Neural cell (in vitro differentiated cells): ENCODE measurements around the gene RAD9A. TPM values are rescaled to one million over a fixed set of nuclear protein-coding genes. Genes with fewer than 3 reads are reported as not detected.

ENCODE experiments used
- H2AFZ ChIP-seq: fragments of 200-600, 300-800 bp; sonication (generic), shearing (Covaris generic); 2 replicates; pipeline ENCODE4 v1.6.0; 2014; ENCODE audit warnings: low read depth, mild to moderate bottlenecking, antibody characterized with exemption, low read length, moderate library complexity
- H3F3A ChIP-seq: fragments of 200-600 bp; shearing (Covaris generic); 2 replicates; pipeline ENCODE4 v1.6.1; 2016; ENCODE audit warnings: mild to moderate bottlenecking, moderate library complexity, mixed read lengths, antibody characterized with exemption, low read length; ENCODE audit not compliant: insufficient read depth, poor library complexity, severe bottlenecking
- H3K27ac ChIP-seq: fragments of 200-600, 300-800 bp; sonication (generic), shearing (Covaris generic); 2 replicates; pipeline ENCODE4 v1.5.1; 2014; ENCODE audit warnings: mild to moderate bottlenecking, low read length, moderate library complexity
- H3K27me3 ChIP-seq: fragments of 300-800, 200-600 bp; sonication (generic), shearing (Covaris generic); 2 replicates; pipeline ENCODE4 v1.6.0; 2014; ENCODE audit warnings: mild to moderate bottlenecking, low read depth, low read length, moderate library complexity; ENCODE audit not compliant: insufficient read depth
- H3K36me3 ChIP-seq: fragments of 300-800, 200-600 bp; sonication (generic), shearing (Covaris generic); 2 replicates; pipeline ENCODE4 v1.5.1; 2014; ENCODE audit warnings: mild to moderate bottlenecking, antibody characterized with exemption, low read length, moderate library complexity; ENCODE audit not compliant: insufficient read depth
- H3K4me2 ChIP-seq: fragments of 300-800, 200-600 bp; sonication (generic), shearing (Covaris generic); 2 replicates; pipeline ENCODE4 v1.6.0; 2014; ENCODE audit warnings: mild to moderate bottlenecking, low read length
- H3K4me3 ChIP-seq: fragments of 300-800, 200-600 bp; sonication (generic), shearing (Covaris generic); 2 replicates; pipeline ENCODE4 v1.5.1; 2014; ENCODE audit warnings: mild to moderate bottlenecking, low read length, moderate library complexity
- H3K79me2 ChIP-seq: fragments of 200-600 bp; shearing (Covaris generic); replicated peaks from 2 replicates; pipeline ENCODE4 v1.6.0; 2014; ENCODE audit warnings: mild to moderate bottlenecking, low read length, moderate library complexity; ENCODE audit not compliant: insufficient read depth
- H3K9ac ChIP-seq: fragments of 300-800, 200-600 bp; sonication (generic), shearing (Covaris generic); 2 replicates; pipeline ENCODE4 v1.6.1; 2016; ENCODE audit warnings: mild to moderate bottlenecking, low read length, mixed read lengths
- H3K9me2 ChIP-seq: fragments of 200-600 bp; shearing (Covaris generic); 2 replicates; pipeline ENCODE4 v1.6.1; 2016; ENCODE audit warnings: mild to moderate bottlenecking, low read length, mixed read lengths; ENCODE audit not compliant: insufficient read depth
- H3K9me3 ChIP-seq: fragments of 200-600, 300-800 bp; sonication (generic), shearing (Covaris generic); 2 replicates; pipeline ENCODE4 v1.6.1; 2016; ENCODE audit warnings: mild to moderate bottlenecking, mixed run types, low read length, moderate library complexity, mixed read lengths
- H4K20me1 ChIP-seq: fragments of 200-600 bp; shearing (Covaris generic); 2 replicates; pipeline ENCODE4 v1.6.1; 2016; ENCODE audit warnings: mild to moderate bottlenecking, mixed run types; ENCODE audit not compliant: insufficient read depth
- EP300 ChIP-seq: fragments of 450-650 bp; conservative IDR thresholded peaks from 2 replicates; pipeline ENCODE4 v1.6.1; 2014; ENCODE audit warnings: antibody characterized with exemption, mild to moderate bottlenecking, moderate library complexity; ENCODE audit not compliant: poor library complexity, severe bottlenecking
- EZH2 ChIP-seq: fragments of 200-600, 300-800 bp; shearing (Covaris generic), sonication (generic); IDR thresholded peaks from 2 replicates; pipeline ENCODE4 v1.6.1; 2014; ENCODE audit warnings: antibody characterized with exemption, low read length, borderline replicate concordance, mild to moderate bottlenecking; ENCODE audit not compliant: insufficient read depth, poor library complexity, severe bottlenecking
- MXI1 ChIP-seq: fragments of 450-650 bp; conservative IDR thresholded peaks from 2 replicates; pipeline ENCODE4 v1.6.1; 2014; ENCODE audit warnings: antibody characterized with exemption, mild to moderate bottlenecking; ENCODE audit not compliant: poor library complexity, severe bottlenecking
- POLR2AphosphoS5 ChIP-seq: IDR thresholded peaks from 2 replicates; pipeline ENCODE4 v1.6.1; 2012
- RAD21 ChIP-seq: fragments of 450-650 bp; conservative IDR thresholded peaks from 2 replicates; pipeline ENCODE4 v1.6.1; 2014; ENCODE audit warnings: antibody characterized with exemption, mild to moderate bottlenecking, moderate library complexity
- REST ChIP-seq: IDR thresholded peaks from 2 replicates; pipeline ENCODE4 v1.6.1; 2012; ENCODE audit warnings: borderline replicate concordance
- SMC3 ChIP-seq: fragments of 450-650 bp; conservative IDR thresholded peaks from 2 replicates; pipeline ENCODE4 v1.6.1; 2014; ENCODE audit warnings: antibody characterized with exemption, mild to moderate bottlenecking, moderate library complexity; ENCODE audit not compliant: poor library complexity
- TAF1 ChIP-seq: IDR thresholded peaks from 2 replicates; pipeline ENCODE4 v1.6.1; 2012; ENCODE audit warnings: low read depth
- polyA plus RNA-seq: library from polyadenylated mRNA; depleted of rRNA; stranded (reverse); fragments of >200 nt; gene quantifications from 2 replicates; pipeline ENCODE4 v1.2.3, GENCODE V29; 2014
- TF ChIP-seq, protein P1 (sequence below): fragments of 450-650 bp; IDR thresholded peaks from 2 replicates; pipeline ENCODE4 v1.5.1; 2014; ENCODE audit warnings: antibody characterized with exemption, mild to moderate bottlenecking, moderate library complexity; ENCODE audit not compliant: poor library complexity, severe bottlenecking

The RAD9A gene
- polyA plus RNA-seq, 1 donor from 2014 or later, result 59.6 TPM

GRCh38 chr11:67355023-67355793 is 36.6 kb upstream of the RAD9A start:
- Histone ChIP-seq H3K9ac (no peak overlapping the region), H4K20me1 (no peaks in the 10 kb centered on the region), H3K9me3 (no peaks in the 10 kb centered on the region), H3K4me2 (no peak overlapping the region), H2AFZ (no peak overlapping the region), H3K27ac (no peak overlapping the region), H3K79me2 (no peaks in the 10 kb centered on the region), H3K4me3 (no peak overlapping the region), H3F3A (no peaks in the 10 kb centered on the region), H3K27me3 (no peaks in the 10 kb centered on the region), H3K9me2 (no peaks in the 10 kb centered on the region), H3K36me3 (no peaks in the 10 kb centered on the region)
- TF ChIP-seq, protein P1, sequence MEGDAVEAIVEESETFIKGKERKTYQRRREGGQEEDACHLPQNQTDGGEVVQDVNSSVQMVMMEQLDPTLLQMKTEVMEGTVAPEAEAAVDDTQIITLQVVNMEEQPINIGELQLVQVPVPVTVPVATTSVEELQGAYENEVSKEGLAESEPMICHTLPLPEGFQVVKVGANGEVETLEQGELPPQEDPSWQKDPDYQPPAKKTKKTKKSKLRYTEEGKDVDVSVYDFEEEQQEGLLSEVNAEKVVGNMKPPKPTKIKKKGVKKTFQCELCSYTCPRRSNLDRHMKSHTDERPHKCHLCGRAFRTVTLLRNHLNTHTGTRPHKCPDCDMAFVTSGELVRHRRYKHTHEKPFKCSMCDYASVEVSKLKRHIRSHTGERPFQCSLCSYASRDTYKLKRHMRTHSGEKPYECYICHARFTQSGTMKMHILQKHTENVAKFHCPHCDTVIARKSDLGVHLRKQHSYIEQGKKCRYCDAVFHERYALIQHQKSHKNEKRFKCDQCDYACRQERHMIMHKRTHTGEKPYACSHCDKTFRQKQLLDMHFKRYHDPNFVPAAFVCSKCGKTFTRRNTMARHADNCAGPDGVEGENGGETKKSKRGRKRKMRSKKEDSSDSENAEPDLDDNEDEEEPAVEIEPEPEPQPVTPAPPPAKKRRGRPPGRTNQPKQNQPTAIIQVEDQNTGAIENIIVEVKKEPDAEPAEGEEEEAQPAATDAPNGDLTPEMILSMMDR, result no peak
- no peak for TF ChIP-seq EP300
- no peak for TF ChIP-seq REST
- TF ChIP-seq MXI1, result no peak
- no peak for TF ChIP-seq RAD21

DNA sequence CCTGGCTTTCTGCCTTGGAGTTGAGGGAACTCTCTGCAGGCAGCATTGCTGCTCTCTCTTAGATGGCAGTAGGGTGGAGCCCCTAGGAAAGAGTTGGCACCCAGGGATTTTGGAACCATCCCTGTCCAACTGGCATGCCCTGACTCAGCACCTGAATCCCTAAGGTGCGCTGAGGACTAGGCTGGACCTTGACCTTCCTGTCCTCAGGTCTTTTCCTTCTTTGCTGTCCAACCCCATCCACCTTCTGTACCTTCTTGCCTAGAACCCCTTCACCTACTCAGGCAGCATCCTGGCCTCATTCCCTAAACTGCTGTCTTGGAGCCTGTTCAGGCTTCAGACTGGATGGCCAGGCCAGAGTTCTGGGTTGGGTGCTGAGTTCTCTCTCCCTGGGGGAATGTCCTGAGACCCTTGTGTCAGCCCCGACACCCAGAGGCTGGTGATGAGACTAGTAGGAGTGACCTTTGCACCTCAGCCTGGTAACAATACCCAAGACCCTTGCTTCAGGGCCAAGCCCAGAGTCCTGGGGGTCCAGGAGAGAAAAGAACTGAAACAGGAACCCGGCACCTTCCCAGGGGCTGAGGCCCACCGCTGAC is 35.9 kb upstream of the RAD9A start:
- Histone ChIP-seq H3K27ac (no peak overlapping the region), H3K9ac (no peak overlapping the region)

More for the DNA sequence above, 35.9 kb upstream of the RAD9A start:
- no peak overlapping the region for H3K4me2 ChIP-seq
- H3K4me3 ChIP-seq, result no peak overlapping the region
- no peaks in the 10 kb centered on the region for H3K36me3 ChIP-seq
- no peak overlapping the region for H2AFZ ChIP-seq
- H3K27me3 ChIP-seq, result no peaks in the 10 kb centered on the region
- H4K20me1 ChIP-seq, result no peaks in the 10 kb centered on the region
- no peaks in the 10 kb centered on the region for H3K9me2 ChIP-seq
- no peaks in the 10 kb centered on the region for H3K79me2 ChIP-seq
- no peaks in the 10 kb centered on the region for H3K9me3 ChIP-seq
- H3F3A ChIP-seq, result no peaks in the 10 kb centered on the region
- no peak for TF ChIP-seq TAF1
- TF ChIP-seq, protein P1, result no peak
- no peak for TF ChIP-seq POLR2AphosphoS5
- TF ChIP-seq REST, result no peak
- no peak for TF ChIP-seq RAD21
- no peak for TF ChIP-seq SMC3
- no peak for TF ChIP-seq EZH2
- no peak for TF ChIP-seq EP300
- no peak for TF ChIP-seq MXI1
